GM13976 (cell line): ENCODE data around the gene HOOK2.

ENCODE experiments used
- DNase-seq: peaks from one replicate; pipeline ENCODE4 v3.0.0; 2012; ENCODE audit warnings: low spot score
- CTCF ChIP-seq: IDR thresholded peaks from 2 replicates; pipeline ENCODE4 v1.5.1; 2012; ENCODE audit warnings: borderline replicate concordance, mild to moderate bottlenecking; ENCODE audit not compliant: insufficient read depth; ENCODE audit errors: extremely low read depth, missing control alignments, control extremely low read depth
- in situ Hi-C: fragments of 300-500 bp; cut with MboI; formaldehyde crosslinking; loops from one replicate; pipeline ENCODE4 v1.12.0; 2022; ENCODE audit warnings: low sequenced_read_pairs, mixed read lengths, inconsistent platforms; ENCODE audit not compliant: unreplicated experiment

Gene HOOK2

GRCh38 chr19:12792051-12792852 is 16.9 kb upstream of the HOOK2 start:
- TF ChIP-seq CTCF: no peak
- no peak for DNase-seq
- in situ Hi-C loops: no loop called here

GRCh38 chr19:12791345-12792050 is 16.1 kb upstream of the HOOK2 start, which contains the start of gene JUNB:
TSS of gene JUNB (plus strand) at chr19:12791486. CDS start at chr19:12791772, 286 bp downstream.
- peak; percentile 91 for DNase-seq
- in situ Hi-C loops: no loop called here
- no peak for TF ChIP-seq CTCF

DNA sequence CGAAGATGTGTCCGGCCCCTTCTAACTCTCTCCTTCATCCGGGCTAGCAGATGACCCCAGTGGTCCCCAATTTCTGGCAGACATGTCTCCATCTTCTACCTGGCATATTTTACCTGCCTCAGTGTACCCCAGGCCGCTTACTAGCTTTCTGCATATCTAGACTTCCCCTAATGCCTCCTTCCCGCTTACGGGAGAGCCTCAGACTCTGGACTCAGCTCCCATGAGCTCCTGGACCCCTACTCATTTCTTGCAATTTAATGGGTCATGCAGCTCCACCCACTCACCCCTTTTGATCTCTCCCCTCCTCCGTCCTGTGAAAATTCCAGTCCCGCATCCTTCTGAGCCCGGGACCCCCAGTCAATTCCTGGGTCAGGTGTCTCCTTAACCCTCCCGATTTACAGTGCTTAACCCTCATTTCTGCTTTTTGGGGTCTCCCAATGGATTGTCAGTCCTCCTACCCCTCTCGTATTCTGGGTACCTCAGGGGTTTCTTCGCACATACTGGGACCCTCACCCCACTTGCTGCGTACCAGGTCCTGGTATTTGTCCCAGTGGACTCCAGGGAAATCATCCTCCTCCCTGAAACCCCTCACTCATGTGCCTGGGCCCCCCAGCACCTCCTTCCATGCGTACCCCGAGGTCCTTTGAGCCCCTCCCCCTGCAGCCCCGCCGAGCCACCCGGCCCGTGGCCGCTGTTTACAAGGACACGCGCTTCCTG is 15.4 kb upstream of the HOOK2 start:
- no peak for TF ChIP-seq CTCF
- in situ Hi-C loops: no loop called here
- no peak for DNase-seq

DNA sequence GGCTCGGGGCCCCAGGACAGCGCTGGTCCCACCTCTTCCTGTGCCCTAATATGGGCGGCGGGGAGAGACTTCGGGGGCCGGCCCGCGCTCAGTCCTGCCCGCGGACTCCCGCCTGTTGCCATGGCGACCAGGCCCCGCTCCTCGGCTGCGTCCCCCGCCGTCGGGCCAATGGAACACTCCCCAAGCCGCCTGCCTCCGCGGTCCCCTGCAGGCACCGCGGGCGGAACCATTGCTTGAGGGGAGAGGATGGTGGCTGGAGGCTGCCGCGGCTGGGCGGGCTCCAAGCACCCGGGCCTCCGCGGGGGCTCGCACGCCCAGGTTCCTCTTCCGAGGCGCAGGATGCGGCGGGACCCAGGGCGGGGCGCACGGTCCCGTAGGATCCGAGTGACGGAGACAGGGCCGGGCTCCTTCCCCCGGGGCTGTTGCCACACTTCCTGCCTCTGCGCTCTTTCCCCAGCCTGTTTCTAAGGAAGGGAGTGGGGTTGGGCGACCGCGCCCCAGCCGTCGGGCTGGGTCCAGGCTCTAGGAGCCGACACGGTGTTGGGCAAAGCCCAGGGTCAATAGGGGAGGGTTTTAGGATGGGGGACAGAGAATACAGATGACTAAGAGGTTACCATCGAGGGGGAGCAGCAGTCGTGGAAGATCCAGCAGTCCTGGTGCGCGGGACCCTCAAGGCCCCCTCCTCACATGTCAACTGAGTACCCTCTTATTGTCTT is 14.7 kb upstream of the HOOK2 start:
- no peak for TF ChIP-seq CTCF
- in situ Hi-C loops: no loop called here
- peak; percentile 95 for DNase-seq

- in situ Hi-C loops: no loop called here
- TF ChIP-seq CTCF: no peak
- no peak for DNase-seq
Measured at GRCh38 chr19:12789098-12789903, 13.9 kb upstream of the HOOK2 start.
